Muscle of back (tissue), 11 donors: ENCODE measurements around the gene ZYX. TPM values are rescaled to one million over a fixed set of nuclear protein-coding genes. Genes with fewer than 3 reads are reported as not detected.
"Not testable (repeated sequence)": the region's sequence is repeated elsewhere in the genome, so short reads cannot be mapped to it uniquely, and the experiment has no call there.

Experiments
- DNase-seq, 3 donors: peaks; one replicate each; pipeline versions ENCODE4 v3.0.0 to v3.0.0-alpha.2; 2013
- polyA plus RNA-seq, 10 donors: library from polyadenylated mRNA; unstranded; fragments of 120-200 nt; gene quantifications; one replicate each; pipeline ENCODE4 v1.2.1, GENCODE V29; 2013; ENCODE audit not compliant: insufficient read length in 10 of 10

Gene ZYX
- polyA plus RNA-seq, 10 donors: 156 to 277 (median 198) TPM

- DNase-seq: no peak
Observed at GRCh38 chr7:143395187-143396149, 14.3 kb downstream of the ZYX start.

- no peak for DNase-seq
Observed at GRCh38 chr7:143396182-143396581, 15.0 kb downstream of the ZYX start.

GRCh38 chr7:143396625-143397556 is 15.7 kb downstream of the ZYX start:
- DNase-seq: no peak

- no peak for DNase-seq
Observed at GRCh38 chr7:143397710-143398530, 16.8 kb downstream of the ZYX start.

GRCh38 chr7:143398616-143399015 is 17.5 kb downstream of the ZYX start:
- DNase-seq: no peak

GRCh38 chr7:143399151-143399550 is 18.0 kb downstream of the ZYX start:
- no peak for DNase-seq

GRCh38 chr7:143399642-143400041 is 18.5 kb downstream of the ZYX start:
- no peak for DNase-seq

GRCh38 chr7:143401265-143401664 is 20.1 kb downstream of the ZYX start:
- no peak for DNase-seq

GRCh38 chr7:143402233-143402632 is 21.1 kb downstream of the ZYX start:
- not testable (repeated sequence) for DNase-seq

- DNase-seq: peak in 1 of 3 donors; percentile 82
Observed at GRCh38 chr7:143405173-143406001, 24.2 kb downstream of the ZYX start.

GRCh38 chr7:143406002-143406357 is 24.8 kb downstream of the ZYX start:
- no peak for DNase-seq

GRCh38 chr7:143407287-143408251 is 26.4 kb downstream of the ZYX start:
- DNase-seq: peak in 1 of 3 donors; percentile 13

GRCh38 chr7:143408252-143408685 is 27.1 kb downstream of the ZYX start:
- DNase-seq: no peak

- no peak for DNase-seq
Observed at GRCh38 chr7:143408686-143409561, 27.8 kb downstream of the ZYX start, which contains the start of gene EPHA1. EPHA1 (minus strand) TSS chr7:143408856; CDS start chr7:143408805, 51 bp downstream.

GRCh38 chr7:143410521-143411004 is 29.4 kb downstream of the ZYX start:
- DNase-seq: peak; percentile 36 to 84 (median 77)

- no peak for DNase-seq
Observed at GRCh38 chr7:143411976-143412708, 31.0 kb downstream of the ZYX start.

- DNase-seq: no peak
Observed at GRCh38 chr7:143413123-143413522, 32.0 kb downstream of the ZYX start.
